NCI-H1105 (cell line): ENCODE measurements around the gene ZNF142.

Experiments used
- DNase-seq: peaks from one replicate; lab custom pipeline; 2025; lab: John Stamatoyannopoulos, UW

The ZNF142 gene

DNA sequence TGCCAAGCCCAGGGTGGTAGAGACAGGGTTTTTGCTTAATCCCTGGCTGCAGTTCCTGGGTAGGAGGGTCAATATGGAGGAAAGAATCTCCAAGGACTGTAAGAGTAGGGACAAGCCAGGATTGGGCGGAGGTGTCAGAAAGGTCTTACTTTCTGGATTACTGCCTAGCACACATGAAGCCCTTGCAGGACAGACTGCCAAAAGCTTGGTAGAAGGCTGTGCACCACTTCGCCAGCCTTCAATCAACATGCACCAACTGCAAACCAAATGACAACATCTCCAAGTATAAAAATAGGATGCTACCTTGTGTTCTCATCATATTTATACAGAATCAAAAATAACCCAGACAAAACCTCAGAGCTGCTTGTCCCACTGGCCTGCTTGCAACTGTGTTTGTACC, 3.7 kb downstream of the ZNF142 start:
- no peak for DNase-seq

DNA sequence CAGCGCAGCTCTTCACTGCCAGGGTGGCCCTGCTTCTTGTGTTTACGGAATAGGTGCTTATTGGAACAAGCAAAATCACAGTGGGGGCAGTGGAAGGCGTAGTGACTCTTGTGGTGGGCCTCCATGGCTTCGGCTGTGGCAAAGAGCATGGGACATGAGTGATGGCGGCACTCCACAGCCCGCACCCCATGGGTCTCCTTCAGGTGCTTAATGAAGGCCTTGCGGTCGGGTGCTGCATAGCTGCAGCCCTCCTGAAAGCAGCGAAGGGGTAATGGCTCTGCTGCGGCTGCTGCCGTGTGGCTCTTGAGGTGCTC, 10.7 kb downstream of the ZNF142 start:
- DNase-seq: no peak

DNA sequence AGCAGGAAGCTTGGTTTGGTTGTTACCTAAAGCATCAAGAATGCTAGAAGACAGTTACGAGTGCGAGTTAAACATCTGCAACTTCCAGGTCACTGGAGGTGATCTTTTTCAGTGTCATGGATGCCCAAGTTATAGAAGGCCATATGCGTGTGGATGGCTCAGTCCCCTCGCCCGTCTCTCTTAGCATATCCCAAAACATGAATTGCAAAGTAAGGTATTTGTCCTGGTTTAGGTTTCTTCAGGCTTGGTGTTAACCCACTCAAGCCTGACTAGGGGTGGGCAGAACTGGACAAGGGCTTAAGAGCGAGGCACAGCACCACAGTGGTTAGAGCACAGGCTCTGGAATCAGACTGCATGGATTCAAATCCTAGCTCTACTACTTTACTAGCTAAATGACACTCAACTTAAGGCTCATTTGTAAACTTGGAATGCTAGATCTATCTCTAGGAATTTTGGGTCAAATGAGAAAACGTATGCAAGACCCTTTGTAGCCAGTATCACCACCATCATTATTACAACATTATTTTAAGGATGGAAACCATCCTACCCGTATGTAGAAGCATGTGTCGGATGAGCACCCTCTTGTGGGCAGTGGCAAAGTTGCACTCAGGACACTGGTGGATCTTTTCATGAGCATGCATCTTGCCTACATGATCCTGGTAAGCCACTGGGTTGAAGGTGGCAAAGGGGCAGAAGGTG, 11.2 kb downstream of the ZNF142 start:
- DNase-seq: peak; percentile 3

DNA sequence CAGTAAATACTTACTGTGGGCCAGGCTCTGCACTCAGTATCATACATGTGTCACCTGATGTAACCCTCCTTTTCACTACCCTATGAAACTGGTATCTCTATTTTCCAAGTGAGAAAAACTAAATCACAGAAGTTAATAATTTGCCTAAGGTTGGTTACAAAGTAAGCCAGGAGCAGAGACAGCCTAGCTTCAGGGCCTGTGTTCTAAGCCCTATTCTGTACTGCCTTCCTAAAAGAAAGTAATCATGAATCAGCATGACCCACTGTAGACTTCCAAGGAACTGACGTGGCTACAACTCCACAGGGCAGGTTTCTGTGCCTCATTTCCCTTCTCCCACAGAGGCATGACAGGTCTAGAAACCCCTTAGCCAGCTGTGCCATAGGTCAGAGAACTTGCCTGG, 14.3 kb downstream of the ZNF142 start:
- DNase-seq: no peak

DNA sequence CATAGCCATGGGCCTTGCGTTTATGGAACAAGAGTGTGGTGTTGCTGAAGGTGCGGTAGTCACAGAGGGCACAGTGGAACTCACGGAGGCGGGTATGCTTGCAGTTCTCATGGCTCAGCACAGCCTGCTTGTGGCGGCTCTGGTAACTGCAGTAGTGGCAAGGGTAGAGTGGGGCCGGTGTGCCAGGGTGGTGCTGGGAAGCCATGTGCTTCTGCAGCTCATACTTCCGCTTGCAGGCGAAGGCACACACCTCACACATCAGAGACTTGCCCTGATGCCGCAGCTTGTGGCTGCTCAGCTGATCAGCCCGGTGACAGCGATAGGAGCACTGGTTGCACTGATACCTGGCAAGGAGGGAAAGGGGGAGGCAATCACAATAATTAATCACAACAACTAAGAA, 14.7 kb downstream of the ZNF142 start:
- DNase-seq: no peak

DNA sequence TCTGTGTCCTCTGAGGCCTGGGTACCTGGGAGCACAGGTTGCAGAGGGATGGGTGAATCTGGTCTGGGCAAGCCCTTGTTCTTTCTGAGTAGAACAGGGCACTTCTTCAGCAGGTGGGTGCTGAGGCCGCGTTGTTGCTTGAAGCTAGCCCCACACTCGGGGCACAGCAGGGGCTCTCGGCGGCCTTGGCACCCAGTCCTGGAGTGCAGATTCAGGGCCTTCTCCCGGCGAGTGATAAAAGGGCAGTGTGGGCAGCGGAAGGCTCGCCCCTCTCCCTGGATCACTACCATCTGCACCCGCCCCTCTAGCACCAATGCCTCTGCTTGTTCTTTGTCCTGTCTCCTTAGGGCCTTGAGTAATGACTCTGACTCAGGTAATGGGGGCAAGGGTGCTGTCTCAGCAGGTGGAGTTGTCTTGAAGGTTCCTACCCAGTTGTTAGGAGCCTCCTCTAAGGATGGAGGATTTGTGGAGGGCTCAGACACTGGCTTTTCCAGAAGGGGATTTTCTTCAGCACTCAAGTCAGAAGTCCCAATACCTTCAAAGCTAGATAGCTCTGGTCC, 15.6 kb downstream of the ZNF142 start:
- no peak for DNase-seq

DNA sequence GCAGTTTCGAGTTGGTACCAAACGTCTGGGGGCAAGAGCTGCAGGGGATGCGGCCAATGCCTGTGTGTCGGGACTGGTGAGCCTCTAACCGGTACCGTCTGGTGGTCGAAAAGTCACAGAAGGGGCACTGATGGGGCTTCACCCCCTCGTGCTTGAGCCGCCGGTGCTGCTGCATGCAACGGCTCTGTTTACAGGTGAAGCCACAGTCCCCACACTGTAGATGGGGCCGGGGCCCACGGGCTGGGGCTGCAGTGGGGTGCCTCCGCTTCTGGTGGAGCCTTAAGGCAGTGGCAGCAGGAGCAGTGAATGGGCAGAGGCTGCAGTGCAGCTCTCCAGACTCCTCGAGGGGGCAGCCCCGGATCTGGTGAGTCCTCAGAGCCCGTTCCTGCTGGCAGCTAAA, 16.6 kb downstream of the ZNF142 start:
- no peak for DNase-seq

DNA sequence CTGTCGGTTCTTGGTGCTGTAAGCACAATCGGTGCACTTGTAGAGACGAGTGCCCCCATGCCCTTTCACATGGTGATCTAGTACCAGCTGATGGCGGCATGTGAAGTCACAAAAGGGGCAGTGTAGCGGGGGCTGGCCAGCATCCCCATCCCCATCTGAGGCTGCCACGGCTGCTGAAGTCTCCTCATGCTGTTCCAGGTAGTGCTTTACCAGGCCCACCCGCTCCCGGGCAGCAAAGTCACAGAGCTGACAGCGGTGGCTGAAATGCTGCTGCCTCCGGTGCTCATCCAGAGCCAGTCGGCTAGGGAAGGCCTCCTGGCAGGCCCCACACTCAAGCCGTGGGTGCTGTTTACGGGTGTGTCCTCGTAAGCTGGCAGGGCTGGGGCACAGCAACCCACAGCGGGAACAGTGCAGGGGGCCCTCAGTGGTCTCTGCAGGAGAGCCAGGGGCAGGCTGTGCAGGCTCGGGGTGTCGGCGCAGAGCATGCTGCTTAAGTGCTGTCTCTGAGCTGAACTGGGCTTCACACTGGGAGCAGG, 17.2 kb downstream of the ZNF142 start:
- no peak for DNase-seq

DNA sequence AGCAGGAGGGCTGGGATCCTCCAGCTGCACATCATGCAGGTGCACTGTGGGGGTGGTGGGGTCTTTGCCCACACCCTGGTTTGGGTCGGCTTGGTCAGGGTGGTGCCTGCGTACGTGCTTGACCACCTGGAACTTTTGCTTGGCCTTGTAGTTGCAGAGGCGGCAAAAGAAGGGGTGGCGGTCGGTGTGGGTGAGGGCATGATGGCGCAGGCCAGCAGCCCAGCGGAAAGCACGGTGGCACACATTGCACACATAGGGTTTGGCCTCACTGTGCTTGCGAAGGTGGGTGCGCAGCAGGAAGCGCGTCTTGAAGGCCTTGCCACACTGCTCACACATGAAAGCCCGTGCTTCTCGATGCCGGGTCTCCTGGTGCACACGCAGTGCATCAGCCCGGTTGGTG, 21.1 kb downstream of the ZNF142 start:
- DNase-seq: no peak

DNA sequence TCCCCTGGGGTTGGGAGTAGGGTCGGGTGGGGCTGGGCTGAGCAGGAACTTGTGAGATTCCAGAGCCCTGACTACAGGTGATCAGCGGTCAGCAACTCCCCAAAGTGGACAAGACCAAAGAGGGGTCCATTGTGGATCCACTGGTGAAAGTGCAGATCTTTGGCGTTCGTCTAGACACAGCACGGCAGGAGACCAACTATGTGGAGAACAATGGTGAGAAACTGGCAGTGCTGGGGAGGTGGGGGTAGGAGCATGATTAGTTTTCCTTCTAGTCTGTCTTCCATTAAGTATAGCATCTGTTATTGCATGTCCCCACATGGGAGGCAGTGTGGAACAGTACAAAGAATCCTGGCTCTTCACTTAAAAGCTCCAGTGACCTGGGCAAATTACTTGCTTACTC, 23.7 kb downstream of the ZNF142 start:
- no peak for DNase-seq

DNA sequence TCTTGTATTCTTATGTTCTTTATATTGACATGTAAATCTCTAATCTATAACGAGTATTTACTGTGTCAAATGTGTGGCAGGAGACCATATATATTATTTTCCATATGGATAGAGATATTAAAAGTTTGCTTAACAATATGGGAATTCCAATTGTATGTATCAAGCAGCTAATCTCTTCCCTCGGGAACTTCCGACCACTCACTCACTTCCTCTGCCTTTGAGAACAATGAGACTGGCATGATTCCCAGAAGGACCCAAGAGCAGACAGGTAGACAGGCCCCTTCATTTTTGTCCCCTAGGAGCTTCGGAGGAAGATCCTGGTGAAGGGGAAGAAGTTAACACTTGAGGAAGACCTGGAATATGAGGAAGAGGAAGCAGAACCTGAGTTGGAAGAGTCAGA, 27.6 kb downstream of the ZNF142 start:
- no peak for DNase-seq

DNA sequence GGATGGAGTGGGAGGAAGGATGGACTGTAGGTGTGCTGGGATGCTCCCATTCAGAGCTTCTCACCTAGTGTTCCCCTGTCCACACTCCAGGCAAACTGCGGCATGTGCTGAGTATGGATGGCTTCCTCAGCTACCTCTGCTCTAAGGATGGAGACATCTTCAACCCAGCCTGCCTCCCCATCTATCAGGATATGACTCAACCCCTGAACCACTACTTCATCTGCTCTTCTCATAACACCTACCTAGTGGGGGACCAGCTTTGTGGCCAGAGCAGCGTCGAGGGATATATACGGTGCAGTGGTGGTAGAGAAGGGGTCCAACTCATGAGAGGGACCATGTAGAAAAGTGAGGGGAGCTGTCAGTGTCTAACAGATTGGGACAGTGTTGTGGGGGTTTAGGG, 31.5 kb downstream of the ZNF142 start:
- no peak for DNase-seq

DNA sequence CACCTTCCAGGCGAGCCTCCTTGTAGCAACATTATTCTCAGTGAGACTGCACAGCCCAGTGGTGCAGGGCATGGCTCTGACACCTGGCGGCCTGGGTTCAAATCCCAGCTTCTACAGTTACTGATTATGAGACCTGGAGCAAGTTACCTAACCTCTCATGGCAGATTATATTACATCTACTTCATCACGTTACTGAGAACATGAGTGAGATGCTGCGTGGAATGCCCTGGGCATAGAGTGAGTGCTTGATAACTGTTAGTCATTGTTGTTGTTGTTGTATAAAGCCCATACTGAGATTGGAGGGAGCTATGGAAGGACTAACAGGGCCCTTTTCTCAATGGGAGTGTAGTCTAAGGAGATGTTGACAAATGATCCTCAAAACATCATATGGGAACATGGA, 33.1 kb downstream of the ZNF142 start:
- DNase-seq: no peak

DNA sequence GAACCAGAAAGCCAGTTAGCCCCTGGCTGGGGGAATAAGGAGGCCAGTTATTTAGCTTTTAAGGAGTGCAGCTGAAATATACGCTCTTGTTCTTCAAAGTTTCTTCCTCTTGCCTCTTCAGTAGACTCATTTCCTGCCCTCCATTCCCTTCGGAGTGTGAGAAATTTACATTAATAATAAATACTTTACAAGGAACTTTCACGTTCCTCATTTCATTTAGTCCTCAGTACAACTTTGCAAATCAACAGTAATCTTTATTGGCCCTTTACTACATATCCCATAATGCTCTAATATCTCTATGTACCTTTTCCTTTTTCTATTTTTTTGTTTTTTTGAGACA, 36.1 kb downstream of the ZNF142 start:
- no peak for DNase-seq

DNA sequence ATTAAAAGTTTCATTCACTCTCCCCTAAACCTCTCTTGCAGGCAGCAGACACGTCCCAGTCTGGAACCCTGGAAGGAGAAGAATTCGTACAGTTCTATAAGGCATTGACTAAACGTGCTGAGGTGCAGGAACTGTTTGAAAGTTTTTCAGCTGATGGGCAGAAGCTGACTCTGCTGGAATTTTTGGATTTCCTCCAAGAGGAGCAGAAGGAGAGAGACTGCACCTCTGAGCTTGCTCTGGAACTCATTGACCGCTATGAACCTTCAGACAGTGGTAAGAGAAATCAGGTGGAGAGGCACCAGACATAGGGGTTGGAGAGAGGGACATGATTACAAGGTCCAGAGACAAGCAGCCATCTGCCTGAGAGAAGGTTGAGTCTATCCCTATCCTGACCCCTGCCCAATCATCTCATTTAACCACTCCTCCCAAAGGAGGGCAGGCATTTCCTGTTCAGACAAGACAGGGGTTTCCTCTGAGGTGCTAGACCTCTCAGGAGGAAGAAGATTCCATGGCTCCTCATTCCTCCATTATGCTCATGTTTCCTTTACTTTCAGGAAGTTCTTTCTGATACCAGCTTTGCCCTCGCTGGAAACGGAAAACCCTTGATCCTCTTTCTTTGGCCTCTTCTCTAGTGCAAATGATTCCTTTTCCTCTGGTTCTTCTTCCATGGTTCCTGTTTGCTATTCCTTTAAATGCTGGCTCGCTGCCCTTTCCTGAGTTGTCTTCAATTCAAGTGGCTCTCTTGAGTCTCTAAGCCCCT, 36.6 kb downstream of the ZNF142 start:
- DNase-seq: no peak

DNA sequence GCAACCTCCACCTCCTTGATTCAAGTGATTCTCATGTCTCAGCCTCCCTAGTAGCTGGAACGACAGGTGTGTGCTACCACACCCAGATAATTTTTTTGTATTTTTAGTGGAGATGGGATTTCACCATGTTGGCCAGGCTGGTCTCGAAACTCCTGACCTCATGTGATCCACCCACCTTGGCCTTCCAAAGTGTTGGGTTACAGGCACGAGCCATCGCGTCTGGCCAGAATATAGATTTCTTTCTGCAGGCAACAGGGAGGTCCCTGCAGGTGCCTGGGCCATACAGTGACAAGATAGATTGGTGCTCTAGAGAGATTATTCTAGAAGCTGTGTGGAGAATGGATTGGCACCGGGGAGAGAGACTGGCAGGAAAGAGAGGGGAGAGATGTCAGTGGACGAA, 38.4 kb downstream of the ZNF142 start:
- DNase-seq: no peak

DNA sequence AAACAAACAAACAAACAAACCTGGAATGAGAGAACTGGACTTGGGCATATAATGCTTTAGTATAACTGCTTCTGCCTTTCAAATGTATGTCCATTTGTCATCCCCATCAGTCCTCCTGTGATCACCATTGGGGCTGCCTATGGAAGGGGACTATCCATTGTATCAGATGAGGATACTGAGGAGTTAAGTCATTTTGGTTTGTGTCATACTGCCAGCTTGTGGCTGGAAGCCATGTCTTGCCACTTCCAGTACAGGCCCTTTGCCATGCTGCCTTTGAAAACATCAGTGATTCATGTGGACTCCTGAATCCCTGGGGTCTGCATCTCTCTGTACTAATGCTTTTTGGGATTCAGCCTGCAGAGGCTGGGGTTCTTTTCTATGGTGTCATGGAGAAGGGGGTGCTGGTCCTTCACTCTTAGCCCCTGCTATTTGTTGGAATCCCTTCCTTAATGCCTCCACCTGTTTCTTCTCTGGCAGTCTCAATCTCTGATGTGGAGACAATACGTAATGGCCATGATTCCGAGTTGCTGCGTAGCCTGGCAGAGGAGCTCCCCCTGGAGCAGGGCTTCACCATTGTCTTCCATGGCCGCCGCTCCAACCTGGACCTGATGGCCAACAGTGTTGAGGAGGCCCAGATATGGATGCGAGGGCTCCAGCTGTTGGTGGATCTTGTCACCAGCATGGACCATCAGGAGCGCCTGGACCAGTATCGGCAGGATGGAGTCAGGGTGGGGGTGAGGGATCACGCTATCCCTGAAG, 41.1 kb downstream of the ZNF142 start:
- DNase-seq: no peak

DNA sequence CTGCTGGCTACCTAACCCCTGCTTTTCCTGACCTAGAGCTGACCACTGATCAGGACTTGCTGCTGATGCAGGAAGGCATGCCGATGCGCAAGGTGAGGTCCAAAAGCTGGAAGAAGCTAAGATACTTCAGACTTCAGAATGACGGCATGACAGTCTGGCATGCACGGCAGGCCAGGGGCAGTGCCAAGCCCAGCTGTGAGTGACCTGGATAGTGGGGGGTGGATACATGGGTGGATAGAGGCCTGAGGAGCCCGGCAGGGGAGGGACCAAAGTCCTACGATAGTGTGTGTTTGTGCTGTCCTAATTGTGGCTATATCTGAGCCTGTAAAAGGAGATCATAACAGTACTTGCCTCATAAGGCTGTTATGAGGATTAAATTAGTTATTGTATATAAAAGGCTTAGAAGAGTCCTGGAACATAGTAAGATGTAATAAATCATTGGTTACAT, 43.5 kb downstream of the ZNF142 start:
- DNase-seq: no peak

DNA sequence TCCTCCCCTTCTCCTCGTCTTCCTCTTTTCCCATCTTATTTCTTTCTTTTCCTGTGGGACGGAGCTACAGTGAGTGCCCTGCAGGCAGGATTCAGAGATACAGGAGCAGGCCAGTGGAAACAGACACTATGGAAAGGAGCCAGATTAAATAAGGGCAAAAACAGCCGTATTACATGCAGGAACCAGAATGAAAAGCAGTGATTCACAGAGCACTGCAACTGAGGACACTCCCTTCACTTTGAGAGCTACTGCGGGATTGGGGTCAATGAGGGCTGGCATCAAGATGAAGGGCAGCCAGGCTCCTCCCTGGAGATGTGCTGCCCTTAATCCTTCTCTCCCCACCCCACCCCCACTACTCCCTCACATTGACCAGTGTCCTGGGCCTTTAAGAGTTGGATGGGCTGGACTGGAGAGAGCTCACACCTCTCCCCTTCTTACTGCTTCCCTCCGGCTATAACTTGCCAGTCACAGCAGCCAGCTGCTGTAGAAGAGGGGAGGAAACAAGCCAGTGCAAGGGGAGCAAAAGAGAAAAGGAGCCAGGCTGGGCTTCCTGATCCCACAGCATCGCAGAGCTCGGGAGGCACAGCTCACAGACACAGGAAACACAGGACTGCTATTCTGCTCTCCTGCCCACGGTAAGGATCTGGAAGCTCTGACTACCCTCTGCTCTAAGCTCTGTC, 51.8 kb downstream of the ZNF142 start, which contains the start of gene PLCD4:
Gene PLCD4 (plus strand): TSS at position 464 of the 680 bp plus-strand sequence. CDS start 7,841 bp downstream, outside the sequence.
- DNase-seq: no peak

DNA sequence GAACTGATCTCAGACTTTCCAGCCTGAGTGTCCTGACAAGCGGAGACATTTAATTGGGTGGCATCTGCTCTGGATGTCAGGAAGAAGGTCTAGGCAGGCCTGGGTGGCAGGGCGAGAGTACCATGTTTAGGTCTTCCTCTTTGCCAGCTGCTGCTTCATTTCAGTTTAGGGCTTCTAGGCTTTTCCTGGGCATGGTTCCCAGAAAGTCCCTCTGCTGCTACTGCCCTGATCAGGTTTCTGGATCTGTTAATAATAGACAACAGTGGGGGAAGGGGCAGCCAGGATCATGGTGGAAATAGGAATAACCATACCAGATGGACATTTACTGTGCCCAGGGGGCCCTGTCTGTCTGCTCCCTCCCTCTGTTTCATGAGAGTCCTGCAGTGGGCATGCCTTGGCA, 54.0 kb downstream of the ZNF142 start:
- peak; percentile 16 for DNase-seq
